Left hindlimb (tissue), 1 donor: ENCODE measurements around the gene KASH5.

Experiments
- DNase-seq: peaks from one replicate; pipeline ENCODE4 v3.0.0-alpha.2; 2018

KASH5 gene

GRCh38 chr19:49422407-49423070 is 34.5 kb downstream of the KASH5 start:
- no peak for DNase-seq

- no peak for DNase-seq
Measured at GRCh38 chr19:49423071-49423984, 35.3 kb downstream of the KASH5 start, which contains the start of gene PTH2. Gene PTH2, minus strand, starts transcription at chr19:49423441. Its CDS starts 102 bp downstream, at chr19:49423339.

DNA sequence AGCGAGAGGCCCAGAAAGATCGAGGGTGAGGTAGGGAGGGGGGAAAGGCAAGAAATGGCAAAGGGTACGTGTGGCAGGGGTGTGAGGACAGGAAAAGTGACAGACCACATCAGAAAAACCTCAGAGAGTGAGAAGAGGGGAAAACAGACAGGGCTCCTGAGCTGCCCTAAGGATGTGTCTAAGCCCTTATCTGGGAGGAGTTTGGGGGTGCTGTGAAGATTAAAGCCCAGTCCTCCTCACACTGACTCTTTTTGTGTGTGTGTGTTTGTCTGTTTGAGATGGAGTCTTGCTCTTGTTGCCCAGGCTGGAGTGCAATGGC is 35.9 kb downstream of the KASH5 start:
- no peak for DNase-seq

DNA sequence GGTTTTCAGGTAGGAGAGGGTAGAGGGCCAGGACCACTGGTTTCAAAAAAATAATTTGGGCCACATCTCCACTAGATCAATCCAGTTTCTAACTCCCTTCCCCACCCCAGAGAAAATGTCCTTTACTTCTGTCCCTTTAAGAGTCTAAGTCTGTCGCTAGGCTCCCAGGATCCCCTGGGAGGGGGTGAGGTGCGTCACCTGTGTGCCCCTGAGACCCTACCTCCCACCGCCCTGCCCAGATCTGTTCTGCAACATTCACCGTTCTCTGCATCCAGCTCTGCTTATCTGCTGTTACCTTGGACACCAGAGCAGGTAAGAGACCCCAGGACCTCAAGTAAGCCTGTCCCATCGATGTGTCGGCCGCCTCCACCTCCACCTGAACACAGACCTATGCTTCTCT is 37.1 kb downstream of the KASH5 start, which contains the start of gene GFY:
GFY (plus strand) TSS at position 211 of the 400 bp plus-strand sequence. CDS start 1,043 bp downstream, outside the sequence.
- no peak for DNase-seq

DNA sequence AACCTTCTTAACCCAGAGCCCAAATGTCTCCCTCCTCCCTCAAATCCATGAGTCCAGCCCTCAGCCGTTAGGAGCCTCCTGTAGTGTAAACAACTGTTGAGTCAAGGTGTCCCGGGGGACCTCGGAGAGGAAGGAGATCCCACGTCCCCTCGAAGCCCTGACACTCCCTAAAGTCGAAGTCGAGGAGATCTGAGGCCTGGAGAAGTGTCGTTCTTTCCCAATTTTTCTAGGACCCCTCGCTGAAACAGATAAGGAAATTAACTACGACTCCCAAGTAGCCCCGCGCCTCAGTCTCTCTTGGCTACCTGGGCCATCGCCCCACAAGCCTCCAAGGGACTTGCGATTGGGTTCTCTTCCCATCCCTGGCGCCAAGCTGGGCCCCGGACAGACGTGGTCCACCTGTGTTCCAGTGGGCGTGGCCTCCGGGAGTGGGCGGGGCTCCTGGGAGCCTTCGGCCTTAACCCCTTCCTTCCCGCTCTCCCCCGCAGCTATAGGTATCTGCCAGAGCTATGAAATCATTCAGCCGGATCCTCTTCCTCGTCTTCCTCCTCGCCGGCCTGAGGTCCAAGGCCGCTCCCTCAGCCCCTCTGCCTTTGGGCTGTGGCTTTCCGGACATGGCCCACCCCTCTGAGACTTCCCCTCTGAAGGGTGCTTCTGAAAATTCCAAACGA is 38.0 kb downstream of the KASH5 start:
- DNase-seq: no peak

GRCh38 chr19:49427339-49427738 is 39.3 kb downstream of the KASH5 start:
- DNase-seq: no peak

DNA sequence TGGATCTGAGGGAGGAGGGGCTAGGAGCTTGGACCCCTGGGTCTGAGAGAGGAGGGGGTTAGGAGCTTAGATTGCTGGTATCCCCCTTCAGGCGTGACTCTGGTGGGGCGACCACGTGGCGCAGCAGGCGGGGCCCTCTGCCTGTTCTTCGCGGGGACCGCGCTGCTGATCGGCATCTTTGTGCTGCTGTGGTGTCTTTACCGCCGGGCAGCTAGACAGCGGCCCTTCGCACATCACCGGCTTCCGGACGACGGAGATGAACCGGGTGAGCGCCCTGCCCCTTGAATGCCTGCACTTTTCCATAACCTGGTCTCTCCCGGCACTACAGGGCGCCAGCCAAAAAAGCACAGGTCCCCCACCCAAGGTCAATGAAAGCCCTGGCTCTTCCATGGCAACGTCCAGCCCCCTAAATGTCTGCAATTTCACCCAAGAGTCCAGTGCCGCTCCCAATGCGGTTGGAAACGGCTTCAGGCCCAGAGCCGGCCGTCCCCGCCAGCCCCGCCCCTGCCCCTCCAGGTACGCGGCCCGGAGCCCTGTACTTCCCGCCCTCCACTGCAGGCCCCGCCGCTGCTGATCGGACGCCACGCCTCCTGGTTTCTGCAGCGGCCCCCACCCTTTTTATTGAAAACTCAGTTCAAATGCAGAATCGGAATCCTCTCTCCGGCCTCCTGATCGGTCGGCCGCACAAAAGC is 40.0 kb downstream of the KASH5 start:
- DNase-seq: no peak

GRCh38 chr19:49428547-49429451 is 40.8 kb downstream of the KASH5 start:
- no peak for DNase-seq

GRCh38 chr19:49430172-49430677 is 42.2 kb downstream of the KASH5 start:
- no peak for DNase-seq

DNA sequence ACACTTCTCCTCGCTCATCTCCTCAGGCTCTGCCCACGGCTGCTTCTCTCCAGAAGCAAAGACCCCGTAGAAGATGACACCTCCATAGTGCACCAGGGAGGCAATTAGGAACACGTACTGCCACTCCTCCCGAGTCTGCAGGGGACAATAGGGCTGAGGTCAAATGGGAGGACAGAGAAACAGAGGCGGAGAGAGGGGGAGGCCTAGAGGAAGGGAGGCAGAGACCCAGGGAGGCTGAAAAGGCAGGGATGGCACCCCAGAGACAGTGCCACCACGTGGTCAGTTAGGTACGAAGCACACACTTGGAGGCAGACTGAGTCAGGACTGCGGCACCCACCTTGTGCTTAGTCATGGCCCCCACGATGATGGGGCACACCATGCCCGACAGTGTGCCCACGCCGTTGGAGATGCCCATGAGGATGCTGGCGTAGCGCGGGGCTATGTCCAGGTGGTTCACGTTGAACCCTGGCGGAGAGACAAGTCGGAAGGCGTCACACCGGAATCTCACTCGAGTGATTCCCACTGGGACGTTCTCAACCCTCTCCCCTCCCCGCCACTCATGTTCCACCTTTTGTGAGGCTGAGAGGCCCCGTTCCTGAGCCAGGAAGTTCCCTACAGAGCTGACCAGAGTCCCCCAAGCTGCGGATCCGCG is 42.8 kb downstream of the KASH5 start:
- no peak for DNase-seq

DNA sequence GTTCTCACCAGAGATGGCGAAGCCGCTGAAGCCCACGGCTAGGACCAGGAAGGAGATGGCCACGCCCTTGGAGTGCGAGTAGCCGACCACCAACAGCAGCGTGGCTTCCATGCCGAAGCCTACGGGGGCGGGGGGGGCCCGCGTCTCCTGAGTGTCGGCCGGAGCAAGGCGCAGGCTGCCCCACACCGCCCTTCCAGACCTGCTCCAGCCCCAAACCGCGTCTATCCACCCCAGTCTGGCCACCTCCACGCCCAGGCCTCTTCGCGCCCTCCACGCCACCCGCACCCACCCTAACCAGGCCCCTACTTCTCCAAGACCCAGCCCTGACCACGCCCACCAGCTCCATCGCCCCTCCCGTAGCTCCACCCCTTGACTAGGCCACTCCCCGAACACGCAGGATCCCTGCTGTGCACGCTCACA is 43.3 kb downstream of the KASH5 start:
- no peak for DNase-seq

- no peak for DNase-seq
Measured at GRCh38 chr19:49432141-49433073, 44.4 kb downstream of the KASH5 start.

DNA sequence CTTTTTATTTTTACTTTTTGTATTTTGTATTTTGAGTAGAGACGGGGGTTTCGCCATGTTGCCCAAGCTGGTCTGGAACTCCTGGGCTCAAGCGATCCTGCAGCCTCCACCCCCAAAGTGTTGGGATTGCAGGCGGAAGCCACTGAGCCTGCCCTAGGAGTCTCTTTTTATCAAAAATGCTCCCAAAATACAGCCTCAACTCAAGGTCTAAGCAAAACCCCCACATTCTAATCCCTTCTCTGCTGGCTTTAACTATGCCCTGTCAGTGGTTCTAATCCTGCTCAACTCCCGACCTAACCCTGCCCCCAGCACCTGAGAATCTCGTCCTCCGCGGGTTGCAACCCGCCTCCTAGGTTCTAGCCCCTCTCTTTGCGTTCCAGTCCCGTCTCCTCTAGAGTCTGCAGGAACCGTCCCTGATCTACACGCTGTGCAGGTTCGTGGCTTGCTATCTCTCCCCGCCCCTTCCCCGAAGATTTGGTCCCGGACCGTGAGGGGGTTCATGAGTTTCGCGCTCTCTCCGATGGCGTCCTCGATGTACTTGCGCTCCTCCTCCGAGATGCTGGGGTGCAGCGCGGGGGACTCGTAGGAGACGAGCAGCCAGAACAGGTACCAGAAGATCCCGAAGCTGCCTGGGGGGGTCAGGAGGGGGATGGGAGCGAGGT is 45.3 kb downstream of the KASH5 start:
- no peak for DNase-seq

DNA sequence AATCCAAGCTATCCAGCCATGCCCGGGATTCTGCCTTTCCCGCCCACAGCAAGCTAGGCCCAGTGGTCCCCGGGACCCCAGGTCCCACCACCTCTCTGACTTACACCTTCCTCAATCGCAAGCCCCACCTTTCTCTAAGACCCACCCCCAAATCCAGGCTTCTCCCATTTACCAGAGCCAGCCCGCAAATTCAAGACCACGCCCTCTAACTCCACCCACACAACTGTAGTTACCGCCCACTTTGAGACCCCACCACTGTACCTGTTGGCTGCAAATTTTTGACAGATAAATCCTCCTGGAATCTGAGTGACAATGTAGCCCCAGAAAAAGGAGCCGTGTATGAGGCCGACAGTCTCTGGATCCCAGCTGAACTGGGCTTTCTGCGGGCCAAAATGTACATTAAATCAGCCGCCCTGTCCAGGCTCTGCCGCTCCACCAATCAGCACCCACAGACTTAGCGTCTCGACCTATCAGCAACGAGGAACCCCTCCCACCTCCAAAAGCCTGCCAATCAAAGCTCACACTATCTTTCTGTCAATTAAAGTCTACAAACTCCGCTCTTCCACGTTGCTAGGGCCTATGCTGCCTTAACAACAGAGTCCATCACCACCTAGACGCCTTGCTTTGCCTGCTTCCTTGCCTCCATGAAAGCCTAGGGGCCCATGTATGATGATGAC is 47.0 kb downstream of the KASH5 start:
- no peak for DNase-seq

- DNase-seq: no peak
Measured at GRCh38 chr19:49435670-49436069, 47.6 kb downstream of the KASH5 start.

- no peak for DNase-seq
Measured at GRCh38 chr19:49436381-49437017, 48.5 kb downstream of the KASH5 start.

DNA sequence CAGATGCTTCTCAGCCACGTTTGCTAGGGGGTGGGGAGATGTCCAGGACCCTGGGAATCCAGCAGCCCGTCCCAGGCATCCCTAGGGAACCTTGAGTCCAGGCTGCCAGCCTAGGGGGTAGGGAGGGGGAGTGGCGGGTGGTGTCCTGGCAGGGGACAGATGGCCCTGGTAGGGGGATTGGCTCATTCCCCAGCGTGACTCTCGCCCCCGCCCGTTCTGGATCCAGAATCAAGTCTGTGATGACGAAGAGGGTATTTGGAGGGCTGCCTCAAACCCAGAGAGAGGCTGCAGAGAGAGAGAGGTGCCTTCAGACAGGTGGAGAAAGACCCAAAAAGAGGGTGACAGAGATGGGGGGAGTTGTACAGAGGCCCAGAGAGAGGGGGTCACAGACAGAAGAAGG is 49.2 kb downstream of the KASH5 start:
- no peak for DNase-seq

DNA sequence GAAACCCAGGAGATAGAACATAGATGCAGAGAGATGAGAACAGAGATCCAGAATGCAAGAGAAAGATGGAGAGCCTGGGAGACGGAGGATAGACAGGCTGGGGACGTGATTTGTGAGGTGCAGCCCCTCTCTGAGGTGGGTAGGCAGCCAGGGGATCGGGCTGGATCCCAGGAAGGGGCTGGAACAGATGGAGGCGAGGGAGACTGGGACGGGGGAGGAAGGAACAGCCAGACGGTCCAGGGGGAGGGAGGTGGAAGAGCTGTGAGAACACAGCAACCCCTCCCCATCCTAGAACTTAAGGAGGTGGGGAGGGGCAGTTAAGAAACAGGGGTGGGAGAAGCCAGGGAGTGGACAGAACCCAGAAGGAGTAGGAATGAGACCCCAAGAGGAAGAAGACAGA is 50.2 kb downstream of the KASH5 start:
- DNase-seq: no peak
